GM21576 (cell line): ENCODE data around the gene DOK4.
"Not testable (repeated sequence)": the region's sequence is repeated elsewhere in the genome, so short reads cannot be mapped to it uniquely, and the experiment has no call there.

ENCODE experiments used
- ATAC-seq: cut with Tn5 transposase; IDR thresholded peaks from one replicate; pipeline ENCODE4 v1.9.1; 2021; ENCODE audit warnings: mild to moderate bottlenecking, moderate library complexity; ENCODE audit not compliant: unreplicated experiment

DOK4 gene

GRCh38 chr16:57503366-57503765 is 17.1 kb upstream of the DOK4 start:
- no peak for ATAC-seq

DNA sequence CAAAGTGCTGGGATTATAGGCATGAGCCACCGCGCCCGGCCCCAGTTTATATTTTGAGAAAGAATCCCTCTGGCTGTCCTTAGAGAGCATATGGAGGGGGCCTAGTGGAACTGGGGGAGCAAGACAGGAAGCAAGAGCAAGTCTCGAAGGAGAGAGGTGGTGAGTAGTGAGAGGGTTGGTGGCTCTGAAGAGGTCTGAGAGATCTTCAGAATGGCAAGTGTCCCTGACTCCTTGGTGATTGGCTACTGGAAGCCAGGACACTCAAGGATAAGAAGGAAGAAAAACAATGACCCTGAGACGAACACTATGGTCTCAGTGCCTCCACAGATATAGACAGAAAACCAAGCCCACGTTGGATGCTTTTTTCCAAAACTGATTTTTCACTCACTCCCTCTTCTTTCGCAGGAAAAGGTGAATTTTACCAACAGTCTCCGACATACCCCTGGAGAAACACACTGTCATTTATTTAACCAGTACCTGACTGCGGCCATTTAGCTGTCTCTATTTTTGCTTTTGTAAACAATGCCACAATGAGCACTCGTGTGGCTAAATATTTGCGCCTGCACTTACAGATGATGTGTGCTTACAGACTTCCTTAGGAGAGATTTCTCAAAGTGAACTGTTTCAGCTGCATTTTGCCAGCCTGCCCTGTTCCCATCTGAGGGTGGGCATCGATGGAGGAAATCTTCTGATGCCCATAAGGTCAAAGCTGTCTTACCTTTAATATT is 15.9 kb upstream of the DOK4 start:
- no peak for ATAC-seq

DNA sequence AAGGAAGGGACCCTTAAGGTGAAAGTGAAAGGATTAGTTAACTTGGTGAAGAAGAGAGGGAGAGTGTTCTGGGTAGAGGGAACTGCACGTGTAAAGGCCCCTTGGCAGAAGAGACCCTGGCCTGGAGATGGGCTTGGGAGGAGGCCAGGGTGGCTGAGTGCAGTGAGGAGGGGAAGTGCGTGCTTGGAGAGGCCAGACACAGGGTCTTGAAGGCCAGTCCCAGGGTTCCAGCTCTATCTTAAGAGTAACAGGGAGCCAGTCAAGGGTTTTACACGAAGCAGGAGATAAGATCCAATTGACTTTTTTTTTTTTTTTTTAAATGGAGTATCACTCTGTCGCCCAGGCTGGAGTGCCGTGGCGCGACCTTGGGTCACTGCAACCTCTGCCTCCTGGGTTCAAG is 15.2 kb upstream of the DOK4 start:
- no peak for ATAC-seq

DNA sequence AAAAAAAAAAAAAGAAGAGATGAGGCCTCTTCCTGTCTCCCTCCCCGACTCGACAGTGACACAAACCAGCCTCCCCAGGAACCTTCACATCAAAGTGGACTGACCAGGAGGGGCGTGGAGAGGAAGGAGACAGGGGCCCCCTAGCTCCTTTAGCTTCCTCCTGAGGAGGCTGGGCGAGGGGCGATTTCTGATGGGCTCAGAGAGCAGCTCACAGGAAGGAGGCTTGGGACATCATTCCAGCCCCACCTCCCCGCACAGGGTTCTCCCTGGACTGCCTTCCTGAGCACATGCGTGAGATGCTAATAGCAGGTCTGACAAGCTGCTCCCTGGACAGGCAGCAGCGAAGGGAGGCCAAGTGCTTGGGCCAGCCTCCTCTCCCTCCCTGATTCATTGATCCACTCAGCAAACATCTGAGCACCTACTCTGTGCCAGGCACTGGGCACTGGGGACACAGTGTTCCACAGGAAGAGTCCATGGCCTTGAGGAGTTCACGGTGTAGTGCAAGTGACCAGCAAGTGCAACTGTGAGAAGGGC is 14.4 kb upstream of the DOK4 start:
- no peak for ATAC-seq

- ATAC-seq: not testable (repeated sequence)
These were observed 13.6 kb upstream of the DOK4 start for GRCh38 chr16:57499941-57500340.

DNA sequence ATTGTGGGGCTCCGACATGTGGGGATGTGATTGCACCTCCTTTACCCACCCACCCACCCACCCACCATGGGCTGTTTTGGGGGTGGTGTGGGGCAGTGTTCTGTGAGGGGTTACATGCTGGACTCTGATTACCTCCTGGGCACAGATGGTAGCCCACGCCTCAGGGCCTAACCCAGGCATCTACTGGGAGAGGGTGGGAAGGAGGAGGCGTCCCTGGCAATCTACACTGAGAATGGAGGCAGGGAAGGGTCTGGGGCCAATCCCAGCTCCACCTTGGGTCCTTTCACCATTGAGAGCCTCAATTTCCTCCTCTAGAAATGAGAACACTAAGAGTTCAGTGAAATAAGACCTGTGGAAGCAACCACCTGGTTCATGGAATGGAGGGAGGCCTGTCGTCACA is 11.7 kb upstream of the DOK4 start:
- ATAC-seq: no peak

GRCh38 chr16:57497121-57497520 is 10.8 kb upstream of the DOK4 start:
- ATAC-seq: no peak

- ATAC-seq: no peak
These were observed 7.5 kb upstream of the DOK4 start for GRCh38 chr16:57493767-57494166.

- no peak for ATAC-seq
These were observed 2.9 kb upstream of the DOK4 start for GRCh38 chr16:57489229-57489628.

GRCh38 chr16:57486858-57487834 is 853 bp upstream of the DOK4 start:
- no peak for ATAC-seq

GRCh38 chr16:57485091-57485915 is 990 bp downstream of the DOK4 start:
- no peak for ATAC-seq

- no peak for ATAC-seq
These were observed 1.7 kb downstream of the DOK4 start for GRCh38 chr16:57484515-57485005.

DNA sequence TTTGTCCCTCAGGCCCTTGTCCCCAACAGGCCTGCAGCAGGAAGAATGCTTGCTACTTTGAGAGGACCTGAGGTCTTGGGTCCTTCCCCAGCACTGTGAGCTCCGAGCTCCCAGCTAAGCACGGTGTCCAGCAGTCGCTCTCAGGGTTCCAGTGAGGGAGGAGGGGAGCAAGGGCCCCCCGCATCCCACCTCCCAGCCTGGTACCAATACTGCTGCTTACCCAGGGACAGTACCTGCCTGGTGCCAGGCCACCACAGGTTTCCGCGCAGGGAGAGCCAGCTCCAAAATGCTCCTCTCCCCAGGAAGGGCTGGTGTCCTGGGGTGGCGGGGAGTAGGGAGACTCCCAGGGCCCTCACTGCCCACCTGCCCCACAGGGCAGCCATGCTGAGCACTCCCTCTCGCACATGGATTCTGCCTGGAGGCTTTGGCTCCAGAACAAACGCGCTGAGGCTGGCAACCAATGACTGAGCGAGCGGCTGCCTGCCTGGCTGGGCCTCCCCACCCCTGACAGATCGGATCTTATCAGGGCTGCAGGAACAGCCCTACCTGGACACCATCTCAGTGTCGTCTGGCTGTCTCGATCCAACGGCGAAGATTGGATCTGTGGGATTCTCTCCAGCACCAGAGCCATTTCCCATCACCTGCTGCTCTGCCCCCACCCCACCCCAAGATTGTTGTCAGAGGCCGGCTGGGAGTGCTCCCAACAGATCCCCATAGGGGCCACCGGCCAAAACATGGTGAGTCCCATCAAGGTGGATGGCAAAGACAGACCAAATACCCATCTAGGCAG is 2.4 kb downstream of the DOK4 start:
- ATAC-seq: no peak

DNA sequence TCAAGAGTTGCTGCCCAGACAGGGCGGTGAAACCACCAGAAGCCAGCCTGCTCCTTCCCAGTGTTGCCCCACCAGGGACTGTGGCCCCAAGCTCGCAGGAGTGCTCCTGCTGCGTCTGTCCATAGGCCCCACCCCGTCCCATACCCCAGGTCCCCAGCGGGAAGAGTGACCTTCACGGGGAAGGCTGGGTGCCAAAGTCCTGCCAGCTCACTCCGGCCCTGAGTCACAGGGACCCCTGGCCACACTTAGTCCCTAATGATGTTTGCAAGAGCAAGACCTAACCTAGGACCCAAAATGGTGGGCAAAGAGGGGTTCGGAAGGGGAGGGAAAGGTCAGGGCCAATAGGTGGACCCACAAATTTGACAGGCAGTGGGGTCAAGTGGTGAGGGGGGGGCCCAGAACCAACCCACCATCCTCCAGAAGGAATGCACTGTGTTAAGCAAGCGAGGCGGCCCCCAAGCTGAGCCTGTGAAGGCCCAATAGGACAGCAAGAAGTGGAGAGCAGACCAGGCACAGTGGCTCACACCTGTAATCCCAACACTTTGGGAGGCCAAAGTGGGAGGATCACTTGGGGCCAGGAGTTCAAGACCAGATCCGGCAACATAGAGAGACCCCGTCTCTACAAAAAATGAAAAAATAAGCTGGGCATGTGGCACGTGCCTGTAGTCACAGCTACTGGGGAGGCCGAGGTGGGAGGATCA is 3.3 kb downstream of the DOK4 start:
- ATAC-seq: no peak

GRCh38 chr16:57481421-57481820 is 4.9 kb downstream of the DOK4 start:
- no peak for ATAC-seq

GRCh38 chr16:57480754-57481230 is 5.5 kb downstream of the DOK4 start:
- no peak for ATAC-seq

DNA sequence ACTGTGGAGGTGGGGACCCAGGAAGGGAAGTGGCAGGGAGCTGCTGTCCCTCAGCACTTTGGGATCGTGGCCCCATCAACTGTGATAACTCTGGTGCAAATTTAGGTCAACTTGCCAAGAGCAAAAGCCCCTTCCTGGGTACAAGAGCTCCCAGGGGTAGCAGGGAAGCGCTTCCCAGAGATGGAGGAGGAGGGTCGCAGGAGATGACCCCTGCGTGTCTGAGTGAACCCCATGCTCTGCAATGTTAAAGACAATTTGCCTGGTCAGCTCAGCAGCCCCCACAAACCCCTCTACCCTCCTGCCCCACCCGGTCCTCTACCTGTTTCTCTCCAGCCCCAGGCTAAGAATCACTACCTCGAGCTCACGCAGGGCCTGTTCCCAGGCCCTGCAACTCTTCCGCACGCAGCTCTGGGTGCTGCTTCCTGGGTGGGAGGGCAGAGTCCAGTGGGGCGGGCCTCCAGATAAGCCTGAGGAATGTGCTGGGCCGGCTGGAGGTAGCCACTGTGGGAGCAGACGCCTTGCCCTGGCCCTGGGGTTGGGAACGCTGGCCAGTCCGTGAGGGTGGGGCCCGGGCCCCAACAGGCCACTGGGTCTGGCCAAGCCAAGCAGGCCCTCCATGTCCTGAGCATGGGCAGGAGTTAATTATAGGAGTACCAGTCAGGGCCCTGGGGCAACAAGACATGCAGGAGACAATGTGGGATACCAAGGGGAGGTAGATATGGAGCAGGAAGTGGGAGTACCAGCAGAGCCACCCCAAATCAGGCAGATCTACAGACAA is 6.1 kb downstream of the DOK4 start:
- no peak for ATAC-seq

- ATAC-seq: no peak
These were observed 6.9 kb downstream of the DOK4 start for GRCh38 chr16:57479205-57479975.
